Liver (tissue), 9 donors: Measurements from ENCODE around the gene CLTC. TPM values are rescaled to one million over a fixed set of nuclear protein-coding genes. Genes with fewer than 3 reads are reported as not detected.

Experiments used
- DNase-seq: peaks from one replicate; pipeline ENCODE4 v3.0.0-alpha.2; 2017; ENCODE audit warnings: low spot score
- H3K27ac ChIP-seq, 2 donors: one replicate each; pipeline ENCODE4 v1.7.0; 2013; ENCODE audit warnings: inconsistent platforms in 2 of 2, low read length in 2 of 2, control low read depth in 1 of 2, low read depth in 1 of 2, mild to moderate bottlenecking in 1 of 2
- H3K27me3 ChIP-seq, 4 donors: one replicate each; pipeline versions ENCODE4 v1.6.1 to v1.7.0; 2013; ENCODE audit warnings: low read length in 3 of 4, inconsistent platforms in 1 of 4, mild to moderate bottlenecking in 1 of 4, moderate library complexity in 1 of 4; ENCODE audit not compliant: control insufficient read depth in 4 of 4, insufficient read depth in 4 of 4
- H3K36me3 ChIP-seq, 4 donors: one replicate each; pipeline versions ENCODE4 v1.6.1 to v1.7.0; 2013; ENCODE audit warnings: low read length in 3 of 4, mild to moderate bottlenecking in 3 of 4, low read depth in 1 of 4, moderate library complexity in 1 of 4; ENCODE audit not compliant: control insufficient read depth in 4 of 4, insufficient read depth in 3 of 4
- H3K4me1 ChIP-seq, 4 donors: one replicate each; pipeline versions ENCODE4 v1.6.1 to v1.7.0; 2013; ENCODE audit warnings: low read length in 3 of 4, mild to moderate bottlenecking in 3 of 4, moderate library complexity in 1 of 4; ENCODE audit not compliant: control insufficient read depth in 4 of 4, insufficient read depth in 4 of 4
- H3K4me3 ChIP-seq, 3 donors: one replicate each; pipeline versions ENCODE4 v1.6.1 to v1.7.0; 2013; ENCODE audit warnings: low read length in 3 of 3, control low read depth in 1 of 3, low read depth in 1 of 3, mild to moderate bottlenecking in 1 of 3
- H3K9ac ChIP-seq, 2 donors: one replicate each; pipeline ENCODE4 v1.7.0; 2013; ENCODE audit warnings: low read length in 2 of 2, mild to moderate bottlenecking in 2 of 2, moderate library complexity in 2 of 2, control low read depth in 1 of 2, low read depth in 1 of 2
- H3K9me3 ChIP-seq, 4 donors: one replicate each; pipeline versions ENCODE4 v1.6.1 to v1.7.0; 2013; ENCODE audit warnings: low read length in 3 of 4; ENCODE audit not compliant: control insufficient read depth in 4 of 4
- ATF3 ChIP-seq: IDR thresholded peaks from 2 replicates; pipeline ENCODE4 v1.6.1; 2016; ENCODE audit warnings: antibody characterized with exemption
- EGR1 ChIP-seq, 2 donors: IDR thresholded peaks; 2 replicates each; pipeline ENCODE4 v1.6.1; 2016 to 2018; ENCODE audit warnings: antibody characterized with exemption in 2 of 2, low read depth in 2 of 2
- FOXA1 ChIP-seq: IDR thresholded peaks from 2 replicates; pipeline ENCODE4 v1.6.1; 2016; ENCODE audit warnings: antibody characterized with exemption
- GABPA ChIP-seq, 2 donors: IDR thresholded peaks in 1 of 2; conservative IDR thresholded peaks in 1 of 2; 2 replicates each; pipeline ENCODE4 v1.6.1; 2016; ENCODE audit warnings: antibody characterized with exemption in 2 of 2, mild to moderate bottlenecking in 1 of 2, moderate library complexity in 1 of 2
- HNF4G ChIP-seq: IDR thresholded peaks from 2 replicates; pipeline ENCODE4 v1.6.1; 2016; ENCODE audit warnings: antibody characterized with exemption
- JUND ChIP-seq, 2 donors: IDR thresholded peaks; 2 replicates each; pipeline ENCODE4 v1.6.1; 2016; ENCODE audit warnings: antibody characterized with exemption in 2 of 2
- NR2F2 ChIP-seq: IDR thresholded peaks from 2 replicates; pipeline ENCODE4 v1.6.1; 2016; ENCODE audit warnings: antibody characterized with exemption
- RAD21 ChIP-seq, 2 donors: IDR thresholded peaks; 2 replicates each; pipeline ENCODE4 v1.6.1; 2016; ENCODE audit warnings: antibody characterized with exemption in 2 of 2, mild to moderate bottlenecking in 2 of 2
- REST ChIP-seq: IDR thresholded peaks from 2 replicates; pipeline ENCODE4 v1.6.1; 2016; ENCODE audit warnings: antibody characterized with exemption, mild to moderate bottlenecking
- SP1 ChIP-seq: IDR thresholded peaks from 2 replicates; pipeline ENCODE4 v1.6.1; 2018; ENCODE audit warnings: antibody characterized with exemption, mild to moderate bottlenecking
- TAF1 ChIP-seq: conservative IDR thresholded peaks from 2 replicates; pipeline ENCODE4 v1.6.1; 2016; ENCODE audit warnings: antibody characterized with exemption, mild to moderate bottlenecking
- YY1 ChIP-seq: IDR thresholded peaks from 2 replicates; pipeline ENCODE4 v1.6.1; 2016; ENCODE audit warnings: antibody characterized with exemption, mild to moderate bottlenecking
- polyA plus RNA-seq, 2 donors: library from polyadenylated mRNA; stranded (reverse) in 1 of 2; unstranded in 1 of 2; fragments of 200-250 nt in 1 of 2; fragments of >200 nt in 1 of 2; fragmentation: Nextera tagmentation in 1 of 2; extraction: Ambion mirVana in 1 of 2; gene quantifications; one replicate each; pipeline versions ENCODE4 v1.2.1 to v1.2.3, GENCODE V29; 2013 to 2015
- total RNA-seq, 2 donors: library from RNA; depleted of rRNA; stranded (reverse); fragments of >200 nt; gene quantifications; one replicate each; pipeline ENCODE4 v1.2.3, GENCODE V29; 2014
- TF ChIP-seq, protein P1 (sequence below): IDR thresholded peaks from 2 replicates; pipeline ENCODE4 v1.6.1; 2016; ENCODE audit warnings: antibody characterized with exemption
- TF ChIP-seq, protein P2 (sequence below): IDR thresholded peaks from 2 replicates; pipeline ENCODE4 v1.6.1; 2016; ENCODE audit warnings: antibody characterized with exemption
- TF ChIP-seq, protein P3 (sequence below): fragments of 150-350 bp; IDR thresholded peaks from 2 replicates; pipeline ENCODE4 v1.5.1; 2017; ENCODE audit warnings: improper control_type of control experiment, low read depth, low read length; ENCODE audit not compliant: missing input control
- donor health status: healthy.
- donor health status: healthy.
- donor health status: healthy.
- donor health status: healthy.
- donor health status: healthy.

The CLTC gene
- total and polyA plus RNA-seq, 4 donors, result 59.9 to 282 (median 172) TPM

GRCh38 chr17:59716427-59716826 is 96.7 kb downstream of the CLTC start (continued):
- TF ChIP-seq, protein P1, sequence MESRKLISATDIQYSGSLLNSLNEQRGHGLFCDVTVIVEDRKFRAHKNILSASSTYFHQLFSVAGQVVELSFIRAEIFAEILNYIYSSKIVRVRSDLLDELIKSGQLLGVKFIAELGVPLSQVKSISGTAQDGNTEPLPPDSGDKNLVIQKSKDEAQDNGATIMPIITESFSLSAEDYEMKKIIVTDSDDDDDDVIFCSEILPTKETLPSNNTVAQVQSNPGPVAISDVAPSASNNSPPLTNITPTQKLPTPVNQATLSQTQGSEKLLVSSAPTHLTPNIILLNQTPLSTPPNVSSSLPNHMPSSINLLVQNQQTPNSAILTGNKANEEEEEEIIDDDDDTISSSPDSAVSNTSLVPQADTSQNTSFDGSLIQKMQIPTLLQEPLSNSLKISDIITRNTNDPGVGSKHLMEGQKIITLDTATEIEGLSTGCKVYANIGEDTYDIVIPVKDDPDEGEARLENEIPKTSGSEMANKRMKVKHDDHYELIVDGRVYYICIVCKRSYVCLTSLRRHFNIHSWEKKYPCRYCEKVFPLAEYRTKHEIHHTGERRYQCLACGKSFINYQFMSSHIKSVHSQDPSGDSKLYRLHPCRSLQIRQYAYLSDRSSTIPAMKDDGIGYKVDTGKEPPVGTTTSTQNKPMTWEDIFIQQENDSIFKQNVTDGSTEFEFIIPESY, result no peak
- TF ChIP-seq, protein P2, sequence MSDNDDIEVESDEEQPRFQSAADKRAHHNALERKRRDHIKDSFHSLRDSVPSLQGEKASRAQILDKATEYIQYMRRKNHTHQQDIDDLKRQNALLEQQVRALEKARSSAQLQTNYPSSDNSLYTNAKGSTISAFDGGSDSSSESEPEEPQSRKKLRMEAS, result no peak
- TF ChIP-seq GABPA (IDR thresholded peaks at IDR 0.05 in 1 of 2, conservative IDR thresholded peaks at IDR 0.05 in 1 of 2), result no peak
- no peak for TF ChIP-seq HNF4G
- no peak for TF ChIP-seq EGR1 (IDR thresholded peaks at IDR 0.05; ENCODE audit: low read depth in 2 of 2)
- no peak for TF ChIP-seq TAF1
- no peak for TF ChIP-seq FOXA1

DNA sequence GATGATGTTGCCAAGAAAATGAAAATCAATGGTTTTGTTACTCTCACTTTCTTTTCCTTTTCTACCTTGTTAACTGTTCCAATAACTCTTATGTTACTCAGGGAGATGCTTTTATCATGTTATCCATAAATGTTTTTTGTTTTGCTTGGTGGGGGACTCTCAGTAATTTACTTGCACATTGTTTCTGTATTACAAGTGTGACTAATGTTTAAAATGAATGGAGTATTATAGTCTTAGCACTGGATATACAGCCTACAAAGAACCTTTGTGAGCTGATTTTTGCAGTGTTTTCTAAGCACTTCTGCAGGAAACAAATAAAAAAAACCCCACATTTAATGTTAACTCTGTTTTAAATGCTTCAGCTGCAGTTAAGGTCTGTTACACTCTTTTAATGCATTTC is 99.8 kb downstream of the CLTC start:
- no peak for DNase-seq
- Histone ChIP-seq H3K9me3 (no peaks in the 10 kb centered on the region), H3K27ac (no peak overlapping the region), H3K9ac (no peak overlapping the region), H3K36me3 (peaks cover 0 to 2% (median 0%) of the 10 kb centered on the region in 4 donors), H3K4me1 (peaks cover 0 to 5% (median 4%) of the 10 kb centered on the region in 4 donors), H3K27me3 (no peaks in the 10 kb centered on the region), H3K4me3 (no peak overlapping the region)
- TF ChIP-seq YY1 (no peak), NR2F2 (no peak), REST (no peak), TAF1 (no peak), ATF3 (no peak), RAD21 (IDR thresholded peaks at IDR 0.05) (no peak), HNF4G (no peak), FOXA1 (no peak), EGR1 (IDR thresholded peaks at IDR 0.05; ENCODE audit: low read depth in 2 of 2) (no peak), GABPA (IDR thresholded peaks at IDR 0.05 in 1 of 2, conservative IDR thresholded peaks at IDR 0.05 in 1 of 2) (no peak), SP1 (no peak), JUND (IDR thresholded peaks at IDR 0.05) (no peak)
- TF ChIP-seq, protein P1, result no peak
- TF ChIP-seq, protein P3, sequence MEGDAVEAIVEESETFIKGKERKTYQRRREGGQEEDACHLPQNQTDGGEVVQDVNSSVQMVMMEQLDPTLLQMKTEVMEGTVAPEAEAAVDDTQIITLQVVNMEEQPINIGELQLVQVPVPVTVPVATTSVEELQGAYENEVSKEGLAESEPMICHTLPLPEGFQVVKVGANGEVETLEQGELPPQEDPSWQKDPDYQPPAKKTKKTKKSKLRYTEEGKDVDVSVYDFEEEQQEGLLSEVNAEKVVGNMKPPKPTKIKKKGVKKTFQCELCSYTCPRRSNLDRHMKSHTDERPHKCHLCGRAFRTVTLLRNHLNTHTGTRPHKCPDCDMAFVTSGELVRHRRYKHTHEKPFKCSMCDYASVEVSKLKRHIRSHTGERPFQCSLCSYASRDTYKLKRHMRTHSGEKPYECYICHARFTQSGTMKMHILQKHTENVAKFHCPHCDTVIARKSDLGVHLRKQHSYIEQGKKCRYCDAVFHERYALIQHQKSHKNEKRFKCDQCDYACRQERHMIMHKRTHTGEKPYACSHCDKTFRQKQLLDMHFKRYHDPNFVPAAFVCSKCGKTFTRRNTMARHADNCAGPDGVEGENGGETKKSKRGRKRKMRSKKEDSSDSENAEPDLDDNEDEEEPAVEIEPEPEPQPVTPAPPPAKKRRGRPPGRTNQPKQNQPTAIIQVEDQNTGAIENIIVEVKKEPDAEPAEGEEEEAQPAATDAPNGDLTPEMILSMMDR, result no peak
